ENCODE results near the gene ARID4A.
"Not testable (repeated sequence)": the region's sequence is repeated elsewhere in the genome, so short reads cannot be mapped to it uniquely, and the experiment has no call there.

ARID4A gene

DNA sequence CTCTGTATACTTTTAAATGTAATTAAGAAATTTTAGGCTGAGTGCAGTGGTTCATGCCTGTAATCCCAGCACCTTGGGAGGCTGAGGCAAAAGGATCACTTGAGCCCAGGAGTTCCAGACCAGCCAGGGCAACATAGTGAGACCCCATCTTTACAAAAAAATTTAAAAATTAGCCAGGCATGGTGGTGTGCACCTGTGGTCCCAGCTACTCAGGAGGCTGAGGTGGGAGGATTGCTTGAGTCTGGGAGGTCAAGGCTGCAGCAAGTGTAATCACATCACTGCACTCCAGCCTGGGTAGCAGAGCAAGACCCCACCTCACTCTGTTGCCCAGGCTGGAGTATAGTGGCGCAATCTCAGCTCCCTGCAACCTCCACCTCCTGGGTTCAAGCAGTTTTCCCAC is 63.9 kb downstream of the ARID4A start:
- not testable (repeated sequence) for DNase-seq

DNA sequence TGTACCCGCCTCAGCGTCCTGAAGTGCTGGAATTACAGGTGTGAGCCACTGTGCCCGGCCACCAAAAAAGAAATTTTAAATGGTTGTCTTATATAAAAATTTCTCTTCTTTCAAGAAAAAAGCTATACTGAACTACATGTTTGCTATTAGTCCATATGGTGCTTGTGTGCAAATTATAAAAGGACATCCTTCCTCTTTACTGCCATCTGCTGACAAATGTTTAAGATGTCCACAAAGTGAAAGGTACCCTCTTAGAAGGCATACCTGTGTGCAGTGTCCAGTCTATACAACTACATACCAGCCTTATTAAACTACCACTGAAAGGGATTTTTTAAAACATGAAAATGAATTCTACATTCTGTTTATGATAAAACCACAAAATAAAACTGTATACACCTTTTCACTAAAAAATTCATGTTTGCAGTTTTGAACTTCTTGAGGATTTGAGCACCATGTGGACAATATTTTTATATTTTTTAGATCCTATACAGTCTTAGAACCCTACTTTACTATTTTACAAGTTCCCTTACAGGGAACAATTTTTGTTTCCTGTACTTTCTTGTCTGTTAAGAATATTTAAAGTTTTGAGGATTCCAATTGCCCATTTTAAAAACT is 64.5 kb downstream of the ARID4A start:
- DNase-seq, result peak; percentile 17

DNA sequence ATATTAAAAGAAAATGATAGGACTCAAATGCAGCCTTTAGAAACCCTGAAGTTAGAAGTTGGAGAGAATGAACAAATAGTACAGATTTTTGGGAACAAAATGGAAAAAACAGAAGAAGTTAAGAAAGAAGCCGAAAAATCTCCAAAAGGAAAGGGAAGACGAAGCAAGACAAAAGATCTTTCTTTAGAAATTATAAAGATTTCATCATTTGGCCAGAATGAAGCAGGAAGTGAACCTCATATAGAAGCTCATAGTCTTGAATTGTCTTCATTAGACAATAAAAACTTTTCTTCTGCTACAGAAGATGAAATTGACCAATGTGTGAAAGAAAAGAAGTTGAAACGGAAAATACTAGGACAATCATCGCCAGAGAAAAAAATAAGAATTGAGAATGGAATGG is 66.0 kb downstream of the ARID4A start:
- DNase-seq, result no peak

DNA sequence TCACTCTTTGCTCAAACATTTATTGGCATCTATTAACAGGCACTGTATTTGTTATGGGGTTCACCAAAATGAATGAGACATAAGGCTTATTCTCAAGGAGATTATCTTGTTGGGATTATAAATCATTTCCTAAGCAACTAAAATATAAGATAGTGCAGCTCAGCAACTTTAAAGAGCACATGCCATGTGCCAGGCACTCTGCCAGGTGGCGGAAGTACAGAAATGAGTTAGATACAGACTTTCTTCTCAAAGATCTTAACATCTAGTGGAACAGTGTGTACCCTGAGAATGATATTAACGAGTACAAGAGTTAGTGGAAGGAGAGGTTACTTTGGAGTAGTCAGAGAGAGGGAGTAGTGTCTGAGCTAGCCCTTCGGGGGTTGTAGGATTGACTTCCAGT is 68.9 kb downstream of the ARID4A start:
- DNase-seq, result no peak

DNA sequence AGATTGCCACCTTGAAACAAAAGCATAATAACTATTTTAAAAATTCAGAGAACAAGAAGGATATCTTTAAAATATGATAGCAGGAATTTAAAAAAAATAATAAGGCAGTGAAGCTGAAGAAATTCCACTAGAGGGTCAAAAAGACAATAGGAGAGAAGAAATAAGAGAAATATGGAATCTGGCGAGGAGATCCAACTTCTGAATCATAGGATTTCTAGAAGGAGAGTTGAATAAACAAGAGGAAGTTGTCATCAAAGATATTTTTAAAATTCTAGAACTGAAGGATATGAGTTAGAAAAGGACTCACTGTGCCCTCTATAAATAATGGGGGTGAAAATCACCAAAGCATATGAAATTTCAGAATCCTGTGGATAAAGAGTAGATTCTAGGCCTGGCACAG is 70.6 kb downstream of the ARID4A start:
- no peak for DNase-seq

DNA sequence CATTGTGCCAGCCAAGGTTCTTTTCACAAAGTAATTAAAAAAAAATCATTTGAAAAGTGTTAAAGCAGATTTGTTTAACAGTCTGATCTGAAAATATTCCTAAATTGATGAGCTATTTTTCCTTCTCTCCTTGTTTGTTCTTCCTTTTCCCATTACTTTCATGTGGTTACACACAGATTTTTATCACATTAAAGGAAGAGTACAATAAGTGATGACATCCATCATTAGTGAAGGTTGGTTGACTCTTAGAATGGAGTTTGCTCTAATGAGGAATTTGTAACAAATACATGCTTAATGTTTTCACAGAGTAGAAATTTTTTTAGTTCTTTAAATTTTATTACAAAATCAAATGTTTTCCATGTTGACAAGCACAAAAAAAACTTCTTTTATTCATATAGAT is 78.4 kb downstream of the ARID4A start:
- DNase-seq, result no peak

DNA sequence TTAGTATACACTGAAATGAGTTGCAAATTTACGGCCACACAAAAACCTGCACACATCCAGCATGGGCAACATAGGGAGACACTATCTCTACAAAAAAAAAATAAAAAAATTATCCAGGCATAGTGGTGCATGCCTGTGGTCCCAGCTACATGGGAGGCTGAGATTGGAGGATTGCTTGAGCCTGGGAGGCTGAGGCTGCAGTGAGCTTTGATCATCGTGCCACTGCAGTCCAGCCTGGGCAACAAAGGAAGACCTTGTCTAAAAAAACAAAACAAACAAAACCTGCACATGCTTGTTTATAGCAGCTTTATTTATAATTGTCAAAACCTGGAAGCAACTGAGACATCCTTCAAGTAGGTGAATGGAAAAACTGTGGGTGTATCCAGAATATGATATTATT is 92.5 kb downstream of the ARID4A start:
- no peak for DNase-seq

DNA sequence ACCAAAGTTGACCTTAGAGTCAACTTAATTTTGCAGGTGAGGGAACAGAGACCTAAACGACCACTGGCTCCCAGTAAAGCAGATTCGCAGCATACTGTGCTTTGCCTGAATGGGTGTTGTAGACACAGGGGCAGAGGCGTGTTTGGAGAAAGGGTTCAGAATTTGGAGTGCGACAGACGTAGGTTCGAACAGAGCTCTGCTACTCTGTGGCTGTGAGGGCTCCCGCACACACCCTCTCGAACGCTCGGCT is 97.1 kb downstream of the ARID4A start:
- DNase-seq, result no peak

DNA sequence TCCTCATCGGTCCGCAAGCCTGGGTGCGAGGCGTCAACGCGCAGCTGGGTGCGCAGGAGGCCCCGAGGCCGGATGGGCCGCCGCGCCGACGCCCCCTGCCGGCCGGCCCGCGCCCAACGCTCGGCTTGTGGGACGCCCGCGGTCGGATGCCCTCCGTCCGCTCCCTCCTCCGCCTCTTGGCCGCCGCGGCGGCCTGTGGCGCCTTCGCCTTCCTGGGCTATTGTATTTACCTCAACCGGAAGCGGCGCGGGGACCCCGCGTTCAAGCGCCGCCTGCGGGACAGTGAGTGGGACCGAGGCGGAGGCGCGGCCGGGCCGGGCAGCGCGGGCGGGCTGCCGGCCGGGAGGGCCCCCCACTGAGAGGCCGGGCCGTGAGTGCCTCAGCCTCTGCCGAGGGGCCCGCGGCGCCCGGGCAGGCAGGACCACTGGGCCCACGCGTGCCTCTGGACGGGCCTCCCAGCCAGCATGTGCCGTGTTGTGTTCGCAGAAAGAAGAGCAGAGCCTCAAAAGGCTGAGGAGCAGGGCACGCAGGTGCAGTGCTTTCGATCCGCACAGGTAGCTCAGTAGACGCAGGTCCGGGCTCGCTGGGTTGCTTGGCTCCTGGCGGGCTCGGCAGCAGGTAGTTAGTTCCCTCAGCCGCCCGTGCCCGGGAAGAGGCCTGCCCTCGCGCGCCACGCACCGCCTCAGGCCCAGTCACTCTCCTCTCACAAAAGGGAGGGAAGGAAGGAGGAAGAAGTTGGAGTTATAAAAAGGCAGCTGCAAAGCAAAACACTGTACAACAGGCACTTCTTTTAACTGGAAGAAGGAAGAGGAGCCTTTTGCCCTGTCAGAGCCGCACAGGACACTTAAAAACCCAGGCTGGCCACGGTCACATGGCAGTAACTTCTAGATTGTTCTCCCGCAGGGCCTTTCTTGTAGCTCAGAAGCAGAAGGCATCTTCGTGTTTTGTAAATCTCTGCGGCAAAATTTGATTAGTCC is 97.7 kb downstream of the ARID4A start, which contains the start of gene TOMM20L:
Gene TOMM20L (plus strand): TSS at position 119 of the 977 bp plus-strand sequence. CDS start 28 bp downstream, at position 147.
- DNase-seq, result peak; percentile 72

DNA sequence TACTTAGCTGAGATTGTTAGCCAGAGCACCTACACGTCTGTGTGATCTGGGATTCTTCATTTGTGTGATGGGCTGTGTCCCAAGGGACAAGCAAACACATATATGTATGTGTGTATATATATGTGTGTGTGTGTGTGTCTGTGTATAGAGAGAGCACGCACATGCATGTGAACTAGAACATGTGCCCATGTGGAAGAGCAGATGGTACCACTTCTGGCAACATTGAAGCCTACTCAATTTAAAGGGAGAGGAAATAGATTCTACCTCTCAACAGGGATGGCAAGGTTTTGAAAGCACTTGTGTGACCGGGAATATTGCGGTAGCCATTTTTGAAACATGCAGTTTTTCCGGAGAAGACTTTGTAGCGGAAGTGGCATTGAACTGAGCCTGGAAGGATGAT is 98.8 kb downstream of the ARID4A start:
- DNase-seq, result no peak

DNA sequence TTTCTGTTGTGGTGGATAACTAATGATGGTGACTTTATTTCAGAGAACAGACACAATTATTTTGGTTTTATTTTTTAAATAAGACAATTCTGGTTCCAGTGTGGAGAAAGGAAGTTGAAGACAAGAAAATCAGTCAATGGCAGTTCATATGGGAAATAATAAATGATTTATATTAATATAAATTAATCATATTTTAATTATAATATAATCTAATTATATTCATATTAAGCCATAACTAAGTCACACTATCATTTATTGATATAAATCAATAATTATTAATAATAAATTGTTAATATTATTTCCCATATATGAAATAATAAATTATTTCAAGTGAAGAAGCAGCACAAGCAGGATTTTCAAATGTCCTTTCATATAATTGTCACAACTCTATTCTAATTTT is 100.1 kb downstream of the ARID4A start:
- no peak for DNase-seq

DNA sequence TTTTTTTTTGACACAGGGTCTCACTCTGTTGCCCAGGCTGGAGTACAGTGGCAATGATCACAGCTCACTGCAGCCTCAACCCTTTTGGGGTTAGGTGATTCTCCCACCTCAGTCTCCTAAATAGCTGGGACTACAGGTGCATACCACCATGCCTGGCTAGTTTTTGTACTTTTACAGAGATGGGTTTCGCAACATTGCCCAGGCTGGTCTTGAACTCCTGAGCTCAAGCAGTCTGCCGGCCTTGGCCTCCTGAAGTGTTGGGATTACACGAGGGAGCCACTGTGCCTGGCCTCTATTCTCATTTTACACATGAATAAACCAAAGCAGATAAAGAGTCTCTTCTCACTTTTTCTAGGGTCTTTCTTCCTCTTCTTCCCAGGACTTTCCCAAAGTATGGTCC is 100.5 kb downstream of the ARID4A start:
- DNase-seq, result no peak

DNA sequence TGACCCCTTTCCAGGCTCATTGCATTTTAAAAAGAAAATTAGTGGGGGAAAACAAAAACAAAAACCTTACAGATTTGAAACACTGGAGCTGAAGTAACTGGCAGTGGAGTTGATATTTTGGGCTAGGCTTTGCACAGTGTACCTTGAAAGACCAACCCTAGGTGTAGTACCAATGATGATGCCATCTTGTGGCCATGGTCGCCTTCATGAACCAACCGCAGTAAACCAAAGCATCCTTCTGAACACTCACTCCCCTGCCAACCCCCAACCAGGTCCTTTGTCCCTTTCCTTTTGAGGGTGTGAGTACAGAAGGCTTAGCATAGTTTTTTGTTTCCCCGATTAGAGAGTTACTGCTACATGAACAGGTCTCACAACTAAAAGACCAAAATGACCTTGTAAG is 103.2 kb downstream of the ARID4A start:
- no peak for DNase-seq

DNA sequence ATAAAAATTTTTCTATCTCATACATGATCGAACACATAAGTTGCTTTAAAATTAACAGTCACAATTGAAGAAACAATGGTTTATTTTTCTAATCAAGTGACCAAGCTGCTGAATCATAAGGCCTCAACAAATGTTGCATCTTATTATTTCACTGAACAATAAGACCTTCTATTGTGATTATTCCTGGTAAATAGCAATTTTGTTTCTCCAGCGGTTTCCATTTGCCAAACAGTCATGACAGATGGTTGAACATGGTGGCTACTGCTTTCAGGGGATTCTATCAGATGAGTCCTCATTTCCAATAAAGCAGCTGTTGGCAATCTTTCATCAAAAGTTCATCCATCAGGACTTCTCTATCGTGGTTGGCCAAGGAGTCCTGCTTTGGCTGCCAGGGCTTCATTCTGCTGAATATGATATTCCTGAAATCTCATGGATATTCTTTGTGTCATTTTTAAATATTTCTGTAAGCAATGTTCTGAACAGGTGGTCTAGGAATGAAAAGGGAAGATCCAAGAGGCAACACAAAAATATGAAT is 110.4 kb downstream of the ARID4A start:
- no peak for DNase-seq

DNA sequence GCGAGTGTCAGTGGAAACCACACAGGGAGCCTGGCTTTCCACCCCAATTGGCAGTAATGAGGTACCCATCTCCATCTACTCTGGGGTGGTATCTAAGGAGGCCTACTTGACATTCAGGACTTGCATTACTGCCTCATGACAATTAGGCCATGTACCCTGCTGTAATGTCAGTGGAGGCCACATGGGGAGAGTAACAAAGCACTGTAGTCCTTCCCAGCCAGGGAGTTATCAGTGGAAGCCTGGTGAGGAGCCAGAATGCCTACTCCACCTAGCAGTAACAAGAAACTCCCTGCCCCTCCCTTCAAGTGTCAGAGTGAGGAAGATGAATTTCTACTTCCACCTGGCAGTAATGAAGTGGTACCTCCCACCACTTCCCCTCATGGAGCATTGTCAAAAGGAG is 116.5 kb downstream of the ARID4A start:
- DNase-seq, result no peak

DNA sequence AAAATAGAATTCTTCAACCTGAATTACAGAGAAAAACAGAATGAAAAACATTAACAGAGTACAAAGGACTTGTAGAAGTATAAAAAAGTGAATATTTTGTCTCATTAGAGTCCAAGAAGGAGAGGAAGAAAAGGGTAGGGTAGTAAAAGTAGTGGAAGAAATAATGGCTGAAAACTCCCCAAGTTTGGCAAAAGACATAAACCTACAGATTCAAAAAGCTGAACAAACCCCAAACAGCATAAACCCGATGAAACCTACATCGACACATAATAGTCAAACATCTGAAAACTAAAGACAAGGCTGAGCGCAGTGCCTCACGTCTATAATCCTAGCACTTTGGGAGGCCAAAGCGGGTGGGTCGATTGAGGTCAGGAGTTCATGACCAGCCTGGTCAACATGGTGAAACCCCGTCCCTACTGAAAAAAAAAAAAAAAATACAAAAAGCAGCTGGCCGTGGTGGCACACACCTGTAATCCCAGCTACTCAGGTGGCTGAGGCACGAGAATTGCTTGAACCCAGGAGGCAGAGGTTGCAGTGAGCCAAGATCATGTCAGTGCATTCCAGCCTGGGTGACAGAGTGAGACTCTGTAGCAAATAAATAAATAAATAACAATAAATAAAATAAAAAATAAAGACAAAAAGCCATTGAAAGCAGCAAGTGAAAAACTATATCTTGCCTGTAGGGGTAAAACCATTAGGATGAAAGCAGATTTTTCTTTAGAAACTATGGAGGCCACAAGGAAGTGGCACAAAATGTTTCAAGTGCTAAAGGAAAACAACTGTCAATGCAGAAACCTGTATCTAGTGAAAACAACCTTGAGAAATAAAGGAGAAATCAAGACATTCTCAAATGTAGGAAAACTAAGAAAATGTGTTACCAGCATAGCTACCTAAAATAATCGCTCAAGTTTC is 117.5 kb downstream of the ARID4A start:
- DNase-seq, result no peak

DNA sequence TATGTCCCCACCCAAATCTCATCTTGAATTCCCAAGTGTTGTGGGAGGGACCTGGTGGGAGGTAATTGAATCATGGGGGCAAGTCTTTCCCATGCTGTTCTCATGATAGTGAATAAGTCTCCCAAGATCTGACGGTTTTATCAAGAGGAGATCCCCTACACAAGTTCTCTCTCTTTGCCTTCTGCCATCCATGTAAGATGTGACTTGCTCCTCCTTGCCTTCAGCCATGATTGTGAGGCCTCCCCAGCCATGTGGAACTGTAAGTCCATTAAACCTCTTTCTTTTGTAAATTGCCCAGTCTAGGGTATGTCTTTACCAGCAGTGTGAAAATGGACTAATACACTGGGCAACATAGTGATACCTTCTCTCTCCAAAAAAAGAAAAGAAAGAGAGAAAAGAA is 118.6 kb downstream of the ARID4A start:
- DNase-seq, result not testable (repeated sequence)
